Heart right ventricle (tissue), 16 donors: ENCODE data around the gene ERBB4. TPM values are rescaled to one million over a fixed set of nuclear protein-coding genes. Genes with fewer than 3 reads are reported as not detected.
A peak's percentile ranks its signal among the peaks of the same experiment; 100 is the strongest.

ENCODE experiments used
- ATAC-seq, 8 donors: fragments of 200-7000 bp; cut with Tn5 transposase; one replicate each; pipeline ENCODE4 v1.9.1; 2020; ENCODE audit warnings: mild to moderate bottlenecking in 8 of 8, moderate library complexity in 8 of 8, moderate number of reproducible peaks in 1 of 8
- DNase-seq, 2 donors: peaks; one replicate each; pipeline ENCODE4 v3.0.0-alpha.2; 2020
- H3K27ac ChIP-seq, 10 donors: fragments of 200-600 bp; sonication (generic) in 2 of 10; one replicate each; pipeline versions ENCODE4 v1.5.0 to v1.8.0; 2020 to 2022; ENCODE audit warnings: mild to moderate bottlenecking in 3 of 10
- H3K27me3 ChIP-seq, 7 donors: fragments of 200-600 bp; one replicate each; pipeline ENCODE4 v1.8.0; 2021 to 2022; ENCODE audit warnings: mild to moderate bottlenecking in 2 of 7
- H3K36me3 ChIP-seq, 9 donors: fragments of 200-600 bp; sonication (generic) in 1 of 9; one replicate each; pipeline versions ENCODE4 v1.5.0 to v1.8.0; 2020 to 2022; ENCODE audit warnings: mild to moderate bottlenecking in 2 of 9
- H3K4me1 ChIP-seq, 9 donors: fragments of 200-600 bp; sonication (generic) in 1 of 9; one replicate each; pipeline versions ENCODE4 v1.5.0 to v1.8.0; 2020 to 2022; ENCODE audit warnings: mild to moderate bottlenecking in 4 of 9
- H3K4me3 ChIP-seq, 10 donors: fragments of 200-600 bp; sonication (generic) in 2 of 10; one replicate each; pipeline versions ENCODE4 v1.5.0 to v1.8.0; 2020 to 2022; ENCODE audit warnings: mild to moderate bottlenecking in 7 of 10, moderate library complexity in 2 of 10
- H3K9me3 ChIP-seq, 11 donors: fragments of 200-600 bp in 10 of 11; sonication (generic) in 2 of 11; one replicate each; pipeline versions ENCODE4 v1.5.0 to v1.8.0; 2013 to 2022; ENCODE audit warnings: mild to moderate bottlenecking in 2 of 11, control low read depth in 1 of 11, moderate library complexity in 1 of 11
- WGBS, 2 donors: extraction: QIAGEN DNeasy Blood & Tissue Kit; methylation state at CpG; one replicate each; pipeline ENCODE4 v1.1.7; 2013; ENCODE audit warnings: inconsistent platforms in 1 of 2; 5-methylcytosine and 5-hydroxymethylcytosine counted together
- intact Hi-C, 10 donors: fragments of 100-400 bp; cut with DNase I; formaldehyde crosslinking; loops; one replicate each; pipeline versions ENCODE4 v1.11.1 to v1.14.2; 2022
- long read RNA-seq, 3 donors: library from polyadenylated mRNA; unstranded; transcript quantifications; one replicate each; pipeline ENCODE4 v2.0.0, GENCODE V29; 2020 to 2021
- polyA plus RNA-seq, 2 donors: library from polyadenylated mRNA; stranded (reverse); fragments of 200-250 nt; gene quantifications; one replicate each; pipeline ENCODE4 v1.2.3, GENCODE V29; 2013
- total RNA-seq, 10 donors: library from RNA; stranded (reverse); fragmentation: NEBNext Ultra II Directional in 3 of 10; extraction: Animal tissue kit (Norgen Biotek cat#: 25700) in 3 of 10; gene quantifications; one replicate each; pipeline versions ENCODE4 v1.2.1 to v1.2.4, GENCODE V29; 2021 to 2023
- TF ChIP-seq, protein P1 (sequence below), 9 donors: fragments of 200-600 bp; sonication (generic) in 2 of 9; IDR thresholded peaks; one replicate each; pipeline versions ENCODE4 v1.5.0 to v1.8.0; 2021 to 2022; ENCODE audit warnings: antibody characterized with exemption in 9 of 9, mild to moderate bottlenecking in 5 of 9, moderate library complexity in 1 of 9
- donor health status: Arrhythmogenic right ventricular cardiomyopathy.
- donor health status: ischemic (EF 13 %, LVEDD 7.1; RV severe dilation, severe dysfunction).
- donor health status: healthy with polysubstance abuse.
- donor health status: DM: no; HTN: yes; CAD: no.
- donor health status: DM: no; HTN: no; CAD: no.
- donor health status: ischemic (EF 25% LVEDD 6.9; RV normal size, moderate dysfunction).
- donor health status: ischemic (EF 25% LVEDD 5.7; RV mildly dilated, moderate dysfunction).
- donor health status: healthy.
- donor health status: DM: yes; HTN: yes; CAD: no.
- donor health status: Ischemic cardiomyopathy.
- donor health status: ischemic (EF 35%, LVEDD 5.7; RV mildly dilated, moderate dysfunction).
- donor health status: nonischemic (EF 11% LVEDD 7.7; RV severe dilation, severe dysfunction).
- donor health status: DM: yes; HTN: yes; CAD: no.
- donor health status: PGD.
- donor health status: ischemic (EF 29% LVEDD 5.4; RV normal size, mild dysfunction).
- donor health status: nonischemic (EF 23%, LVEDD 6.1; RV moderate dilation, normal function).

Gene ERBB4
- 10 to 100 TPM in 9 of 10 donors, 1 to 10 TPM in 1; 8.9 to 24.6 (median 17.0) TPM for total RNA-seq
- 1 to 10 TPM; 1.2 to 1.4 TPM for polyA plus RNA-seq
- long read RNA-seq, donor 1, partial matches to known transcripts, result 1 of 5 reads
- long read RNA-seq, donor 1, other reads (novel, unspliced or antisense), result 4 of 5 reads
- long read RNA-seq, donor 2, partial matches to known transcripts, result 0 of 8 reads
- long read RNA-seq, donor 2, other reads (novel, unspliced or antisense), result 8 of 8 reads
- long read RNA-seq, donor 3, partial matches to known transcripts, result 4 of 25 reads
- long read RNA-seq, donor 3, other reads (novel, unspliced or antisense), result 21 of 25 reads

DNA sequence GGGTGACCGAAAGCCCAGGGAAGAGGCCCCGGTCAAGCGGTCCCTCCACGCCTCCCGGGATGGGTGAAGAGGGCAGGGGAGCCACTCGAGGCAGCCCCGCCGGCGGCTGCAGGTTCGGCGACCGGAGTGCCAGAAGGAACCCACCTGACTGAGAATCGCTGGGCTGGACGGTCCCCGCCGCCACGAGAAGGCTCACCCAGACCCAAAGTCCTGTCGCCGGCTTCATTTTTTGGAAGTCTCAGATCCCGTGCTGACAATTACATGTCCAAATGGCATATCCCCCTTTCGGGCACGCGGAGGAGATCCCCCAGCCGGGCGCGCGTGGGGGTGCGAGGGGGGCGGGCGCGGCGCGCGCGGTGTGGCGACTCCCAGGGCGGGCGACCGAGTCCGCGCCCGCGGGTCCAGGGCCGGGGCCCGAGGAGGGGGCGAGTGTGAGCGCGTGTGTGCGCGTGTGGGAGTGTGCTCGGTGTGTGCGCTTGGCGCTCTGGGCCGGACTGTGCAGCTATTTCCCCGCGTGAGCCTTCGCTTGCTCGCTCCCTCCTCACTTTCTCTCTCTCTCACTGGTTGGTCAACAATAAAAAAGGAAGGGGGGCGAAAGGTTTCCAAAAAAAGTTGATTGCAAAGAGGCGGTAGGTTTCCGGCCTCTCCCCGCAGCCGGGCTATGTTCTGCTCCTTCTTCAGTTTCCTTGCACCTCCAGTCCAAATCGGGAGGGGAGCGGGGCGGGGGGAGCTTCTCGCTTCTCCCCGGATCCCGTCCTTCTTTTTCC is at the start of gene ERBB4:
Gene ERBB4 (minus strand): TSS at position 498 of the 767 bp plus-strand sequence. CDS start 272 bp downstream, at position 226.
- Histone ChIP-seq H3K4me3 (peak within 1 kb of the TSS; percentile 37 to 71 (median 66)), H3K27me3 (peaks cover 0 to 70% (median 45%) of the 10 kb centered on the region in 7 donors), H3K27ac (peak within 1 kb of the TSS; percentile 36 to 74 (median 60)), H3K36me3 (no peaks in the 10 kb centered on the region), H3K4me1 (peaks cover 0 to 38% (median 11%) of the 10 kb centered on the region in 9 donors), H3K9me3 (no peaks in the 10 kb centered on the region)
- DNase-seq (peak; percentile 17 to 27), ATAC-seq (peak; percentile 32 to 79 (median 52))
- 0 to 1% methylated on average over 65 to 69 of the region's 69 CpGs for WGBS, 2 donors
- TF ChIP-seq, protein P1, sequence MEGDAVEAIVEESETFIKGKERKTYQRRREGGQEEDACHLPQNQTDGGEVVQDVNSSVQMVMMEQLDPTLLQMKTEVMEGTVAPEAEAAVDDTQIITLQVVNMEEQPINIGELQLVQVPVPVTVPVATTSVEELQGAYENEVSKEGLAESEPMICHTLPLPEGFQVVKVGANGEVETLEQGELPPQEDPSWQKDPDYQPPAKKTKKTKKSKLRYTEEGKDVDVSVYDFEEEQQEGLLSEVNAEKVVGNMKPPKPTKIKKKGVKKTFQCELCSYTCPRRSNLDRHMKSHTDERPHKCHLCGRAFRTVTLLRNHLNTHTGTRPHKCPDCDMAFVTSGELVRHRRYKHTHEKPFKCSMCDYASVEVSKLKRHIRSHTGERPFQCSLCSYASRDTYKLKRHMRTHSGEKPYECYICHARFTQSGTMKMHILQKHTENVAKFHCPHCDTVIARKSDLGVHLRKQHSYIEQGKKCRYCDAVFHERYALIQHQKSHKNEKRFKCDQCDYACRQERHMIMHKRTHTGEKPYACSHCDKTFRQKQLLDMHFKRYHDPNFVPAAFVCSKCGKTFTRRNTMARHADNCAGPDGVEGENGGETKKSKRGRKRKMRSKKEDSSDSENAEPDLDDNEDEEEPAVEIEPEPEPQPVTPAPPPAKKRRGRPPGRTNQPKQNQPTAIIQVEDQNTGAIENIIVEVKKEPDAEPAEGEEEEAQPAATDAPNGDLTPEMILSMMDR (IDR thresholded peaks at IDR 0.05), result no peak
- intact Hi-C loops, result loop anchor here in 4 of 10 donors (2.0 to 10.0 kb wide), 6 partner anchors 194 to 654 kb away; no protein-coding TSS in a partner anchor

DNA sequence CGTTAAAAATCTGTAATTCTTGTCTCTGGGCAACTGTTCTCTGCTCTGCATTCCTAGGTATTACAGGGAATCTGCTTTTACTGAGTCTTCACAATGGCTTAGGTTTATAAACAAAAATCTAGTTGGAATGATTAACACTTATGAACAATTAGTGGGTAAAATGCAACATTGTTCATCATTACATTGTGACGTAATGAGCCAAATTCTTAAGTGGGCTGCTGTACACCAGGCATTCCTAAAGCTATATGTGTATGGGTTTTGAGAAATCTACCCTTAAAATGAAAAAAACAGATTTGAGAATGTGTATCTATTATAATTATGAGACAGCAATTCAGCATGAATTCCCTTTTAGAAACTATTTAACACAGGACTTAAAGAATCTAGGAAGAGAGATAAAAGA is 41.5 kb upstream of the ERBB4 start:
- H3K4me3 ChIP-seq, result no peak overlapping the region
- intact Hi-C loops, result no loop called here
- DNase-seq (no peak), ATAC-seq (no peak)
- peaks cover 0 to 30% (median 0%) of the 10 kb centered on the region in 11 donors for H3K9me3 ChIP-seq
- no peaks in the 10 kb centered on the region for H3K4me1 ChIP-seq
- TF ChIP-seq, protein P1 (IDR thresholded peaks at IDR 0.05), result no peak
- no peaks in the 10 kb centered on the region for H3K36me3 ChIP-seq
- no peak overlapping the region for H3K27ac ChIP-seq
- WGBS, 2 donors, result 75 to 79% methylated on average over 2 of the region's 2 CpGs
- no peaks in the 10 kb centered on the region for H3K27me3 ChIP-seq

DNA sequence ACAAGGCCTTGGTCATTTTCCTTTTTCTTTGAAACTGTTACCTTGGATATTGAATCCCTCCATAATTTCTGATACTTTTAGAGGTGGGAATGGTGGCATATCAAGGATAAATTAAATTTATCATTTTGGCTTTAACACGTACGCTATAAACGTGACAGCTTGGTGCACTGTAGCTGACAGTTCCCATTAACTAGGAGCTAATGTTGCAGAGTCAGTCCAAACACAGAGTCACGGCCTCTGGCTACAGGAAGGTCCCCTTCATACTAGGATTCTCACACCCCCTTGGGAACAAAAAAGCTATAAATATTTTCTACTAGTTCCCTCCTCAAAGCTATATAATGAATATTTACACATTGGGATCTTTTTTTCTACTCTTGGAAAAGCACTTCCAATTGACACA is 17.7 kb upstream of the ERBB4 start:
- no peak overlapping the region for H3K27ac ChIP-seq
- DNase-seq, result no peak
- no peaks in the 10 kb centered on the region for H3K4me1 ChIP-seq
- H3K36me3 ChIP-seq, result no peaks in the 10 kb centered on the region
- H3K27me3 ChIP-seq, result no peaks in the 10 kb centered on the region
- H3K4me3 ChIP-seq, result no peak overlapping the region
- TF ChIP-seq, protein P1 (IDR thresholded peaks at IDR 0.05), result no peak
- no peak for ATAC-seq
- WGBS, 2 donors, result 66 to 68% methylated on average over 4 of the region's 4 CpGs
- intact Hi-C loops, result loop anchor here in 1 of 10 donors (10.0 kb wide), 2 partner anchors 561 to 1101 kb away; no protein-coding TSS in a partner anchor
- no peaks in the 10 kb centered on the region for H3K9me3 ChIP-seq

DNA sequence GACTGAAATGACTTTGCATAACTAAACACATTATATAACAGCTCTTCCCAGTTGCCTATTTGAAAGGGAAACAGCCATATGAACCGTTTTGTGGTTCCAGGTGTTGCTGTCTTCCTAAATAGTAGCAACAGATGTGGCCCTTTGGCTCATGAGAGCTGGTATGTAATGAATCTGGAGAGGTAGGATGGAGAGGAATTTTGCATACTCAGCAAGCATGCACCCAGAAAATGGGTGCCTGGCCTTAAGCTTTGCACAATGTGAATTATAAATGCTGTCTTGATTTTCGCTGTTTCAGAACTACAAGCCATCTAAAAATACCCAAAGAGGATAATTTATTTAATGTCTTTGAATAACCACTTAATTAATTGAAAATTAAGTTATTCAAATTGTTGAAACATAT is 15.6 kb upstream of the ERBB4 start:
- WGBS, 2 donors, result 80 to 81% methylated on average over 2 of the region's 2 CpGs
- DNase-seq, result no peak
- H3K4me3 ChIP-seq, result no peak overlapping the region
- no peaks in the 10 kb centered on the region for H3K4me1 ChIP-seq
- no peaks in the 10 kb centered on the region for H3K36me3 ChIP-seq
- no peak for ATAC-seq
- TF ChIP-seq, protein P1 (IDR thresholded peaks at IDR 0.05), result no peak
- no peak overlapping the region for H3K27ac ChIP-seq
- H3K27me3 ChIP-seq, result no peaks in the 10 kb centered on the region
- intact Hi-C loops, result loop anchor here in 1 of 10 donors (10.0 kb wide), 2 partner anchors 559 to 1099 kb away; no protein-coding TSS in a partner anchor
- H3K9me3 ChIP-seq, result no peaks in the 10 kb centered on the region
